Esophagus muscularis mucosa (tissue), 4 donors: ENCODE results near the gene PTGES3L. TPM values are rescaled to one million over a fixed set of nuclear protein-coding genes. Genes with fewer than 3 reads are reported as not detected.
"Not testable (repeated sequence)": the region's sequence is repeated elsewhere in the genome, so short reads cannot be mapped to it uniquely, and the experiment has no call there.

Source experiments
- DNase-seq: peaks from one replicate; pipeline ENCODE4 v3.0.0-alpha.2; 2017; ENCODE audit errors: extremely low spot score
- H3K27ac ChIP-seq, 4 donors: fragments of 200-600 bp; sonication (generic); replicated peaks in 1 of 4; 1 replicate in 3 of 4; 2 replicates in 1 of 4; pipeline ENCODE4 v1.5.1; 2016 to 2019; ENCODE audit warnings: mild to moderate bottlenecking in 1 of 4
- H3K27me3 ChIP-seq, 4 donors: fragments of 200-600 bp; sonication (generic); one replicate each; pipeline versions ENCODE4 v1.5.1 to v1.6.0; 2016 to 2019
- H3K36me3 ChIP-seq, 4 donors: fragments of 200-600 bp; sonication (generic); one replicate each; pipeline ENCODE4 v1.5.1; 2016 to 2019
- H3K4me1 ChIP-seq, 4 donors: fragments of 200-600 bp; sonication (generic); one replicate each; pipeline ENCODE4 v1.5.1; 2016 to 2019
- H3K4me3 ChIP-seq, 4 donors: fragments of 200-600 bp; sonication (generic); 1 replicate in 2 of 4; 2 replicates in 2 of 4; pipeline ENCODE4 v1.5.1; 2016 to 2019; ENCODE audit warnings: mild to moderate bottlenecking in 4 of 4, moderate library complexity in 1 of 4
- H3K9me3 ChIP-seq, 4 donors: fragments of 200-600 bp; sonication (generic); 1 replicate in 3 of 4; 2 replicates in 1 of 4; pipeline ENCODE4 v1.5.1; 2016 to 2019
- CTCF ChIP-seq, 3 experiments: fragments of 200-600 bp in 2 of 3; fragments of 450-650 bp in 1 of 3; sonication (generic) in 2 of 3; IDR thresholded peaks; one replicate each; pipeline ENCODE4 v1.5.1; 2017 to 2019; ENCODE audit warnings: antibody characterized with exemption in 3 of 3, mild to moderate bottlenecking in 2 of 3, moderate library complexity in 1 of 3
- EP300 ChIP-seq: sonication (generic); formaldehyde crosslinking; IDR thresholded peaks from one replicate; pipeline ENCODE4 v1.6.1; 2017; ENCODE audit warnings: antibody characterized with exemption
- POLR2A ChIP-seq: fragments of 450-650 bp; IDR thresholded peaks from one replicate; pipeline ENCODE4 v1.6.1; 2017; ENCODE audit warnings: antibody characterized with exemption, moderate library complexity, mild to moderate bottlenecking, low read depth
- POLR2AphosphoS5 ChIP-seq, 2 donors: sonication (generic); formaldehyde crosslinking; IDR thresholded peaks; one replicate each; pipeline ENCODE4 v1.6.1; 2017; ENCODE audit warnings: antibody characterized with exemption in 2 of 2
- WGBS: methylation state at CpG from one replicate; pipeline ENCODE4 v1.1.5; 2018; 5-methylcytosine and 5-hydroxymethylcytosine counted together
- intact Hi-C: fragments of 100-400 bp; cut with DNase I; formaldehyde crosslinking; loops from one replicate; pipeline ENCODE4 v1.15.1; 2023
- total RNA-seq, 4 donors: library from RNA; depleted of rRNA; stranded (reverse); fragments of >200 nt; gene quantifications; one replicate each; pipeline versions ENCODE4 v1.1.0 to v1.2.1, GENCODE V29; 2016

The PTGES3L gene
- total RNA-seq, 4 donors from 2014 or later, result 7.8 to 18.3 (median 13.1) TPM

GRCh38 chr17:42997984-42998938 lies 18.4 kb upstream of the PTGES3L start, which contains the start of gene RPL27:
Gene RPL27, plus strand, starts transcription at chr17:42998419. Its CDS starts 332 bp downstream, at chr17:42998751.
- peak; percentile 100 for DNase-seq
- Histone ChIP-seq H3K36me3 (peaks cover 31 to 58% (median 48%) of the 10 kb centered on the region in 4 donors), H3K4me1 (peaks cover 17 to 34% (median 30%) of the 10 kb centered on the region in 4 donors), H3K27ac (peak within 1 kb of the TSS; percentile 87 to 94 (median 90)), H3K9me3 (no peaks in the 10 kb centered on the region), H3K27me3 (no peaks in the 10 kb centered on the region), H3K4me3 (peak within 1 kb of the TSS; percentile 64 to 76 (median 75))
- under 1% methylated on average over 42 of the region's 49 CpGs for WGBS
- TF ChIP-seq POLR2A, result peak; percentile 86
- TF ChIP-seq EP300, result no peak
- peak; percentile 94 to 98 (median 95) for TF ChIP-seq CTCF (IDR thresholded peaks at IDR 0.05)
- peak; percentile 97 to 100 for TF ChIP-seq POLR2AphosphoS5 (IDR thresholded peaks at IDR 0.05)
- intact Hi-C loops, result no loop called here

- Histone ChIP-seq H3K27ac (peak overlapping the region; percentile 76 to 94 (median 90)), H3K27me3 (no peaks in the 10 kb centered on the region), H3K9me3 (no peaks in the 10 kb centered on the region), H3K4me3 (peak overlapping the region; percentile 43 to 76 (median 69)), H3K4me1 (peaks cover 17 to 34% (median 30%) of the 10 kb centered on the region in 4 donors), H3K36me3 (peaks cover 23 to 58% (median 48%) of the 10 kb centered on the region in 4 donors)
- 36% methylated on average over 4 of the region's 5 CpGs for WGBS
- intact Hi-C loops, result no loop called here
- DNase-seq, result no peak
- TF ChIP-seq POLR2A (no peak), CTCF (IDR thresholded peaks at IDR 0.05) (no peak), POLR2AphosphoS5 (IDR thresholded peaks at IDR 0.05) (no peak), EP300 (no peak)
These were observed 17.6 kb upstream of the PTGES3L start for GRCh38 chr17:42997390-42997983.

GRCh38 chr17:42993913-42994312 lies 14.0 kb upstream of the PTGES3L start:
- intact Hi-C loops, H3K27ac ChIP-seq, H3K27me3 ChIP-seq, H3K4me3 ChIP-seq, H3K9me3 ChIP-seq, DNase-seq: not testable (repeated sequence)
- WGBS, result 86% methylated on average over 10 of the region's 10 CpGs
- peaks cover 17 to 60% (median 52%) of the 10 kb centered on the region in 4 donors for H3K36me3 ChIP-seq
- peaks cover 7 to 11% (median 11%) of the 10 kb centered on the region in 4 donors for H3K4me1 ChIP-seq

GRCh38 chr17:42992872-42993271 lies 13.0 kb upstream of the PTGES3L start:
- Histone ChIP-seq H3K4me3 (no peak overlapping the region), H3K4me1 (peaks cover 7 to 8% (median 7%) of the 10 kb centered on the region in 4 donors), H3K27me3 (no peaks in the 10 kb centered on the region), H3K9me3 (no peaks in the 10 kb centered on the region), H3K27ac (no peak overlapping the region), H3K36me3 (peaks cover 26 to 70% (median 62%) of the 10 kb centered on the region in 4 donors)
- peak in 1 of 2 donors; percentile 25 for TF ChIP-seq POLR2AphosphoS5 (IDR thresholded peaks at IDR 0.05)
- no peak for TF ChIP-seq POLR2A
- intact Hi-C loops, result no loop called here
- 63% methylated on average over 5 of the region's 5 CpGs for WGBS
- no peak for DNase-seq

- TF ChIP-seq POLR2AphosphoS5 (IDR thresholded peaks at IDR 0.05) (no peak), CTCF (IDR thresholded peaks at IDR 0.05) (no peak), EP300 (no peak), POLR2A (no peak)
- DNase-seq, result no peak
- no peaks in the 10 kb centered on the region for H3K27me3 ChIP-seq
- H3K4me1 ChIP-seq, result peaks cover 0 to 2% (median 0%) of the 10 kb centered on the region in 4 donors
- 88% methylated on average over 6 of the region's 6 CpGs for WGBS
- H3K4me3 ChIP-seq, result no peak overlapping the region
- H3K9me3 ChIP-seq, result no peaks in the 10 kb centered on the region
- peaks cover 39 to 84% (median 76%) of the 10 kb centered on the region in 4 donors for H3K36me3 ChIP-seq
- no peak overlapping the region for H3K27ac ChIP-seq
- intact Hi-C loops, result no loop called here
These were observed 11.6 kb upstream of the PTGES3L start for GRCh38 chr17:42991471-42991870.
